OCI-LY7 (cell line): ENCODE results near the gene PCIF1. TPM values are rescaled to one million over a fixed set of nuclear protein-coding genes. Genes with fewer than 3 reads are reported as not detected.
"Not testable (repeated sequence)": the region's sequence is repeated elsewhere in the genome, so short reads cannot be mapped to it uniquely, and the experiment has no call there.

Experiments used
- BruUV-seq: library from RNA; stranded (reverse); fragments of 400-500 nt; replicated peaks from 2 replicates; lab custom pipeline; 2021; lab: Mats Ljungman, UMichigan
- CTCF ChIA-PET: fragments of 300-600 bp; sonication (Branson Sonifier 250); formaldehyde crosslinking; loops from one replicate; lab custom pipeline; 2022; ENCODE audit warnings: antibody characterized with exemption; ENCODE audit not compliant: unreplicated experiment; lab: Charles Lee
- POLR2A ChIA-PET: fragments of 300-600 bp; sonication (Branson Sonifier 250); formaldehyde crosslinking; loops from one replicate; lab custom pipeline; 2022; ENCODE audit warnings: antibody characterized with exemption; lab: Charles Lee
- DNase-seq: peaks from one replicate; pipeline ENCODE4 v3.0.0-alpha.2; 2015; ENCODE audit warnings: low spot score
- H2AFZ ChIP-seq: fragments of 200-600 bp; sonication (generic), shearing (Covaris generic); 2 replicates; pipeline ENCODE4 v1.6.1; 2014; ENCODE audit warnings: mild to moderate bottlenecking, antibody characterized with exemption, low read length, moderate library complexity
- H3K27ac ChIP-seq: fragments of 200-600 bp; sonication (generic); 2 replicates; pipeline ENCODE4 v1.5.1; 2014; ENCODE audit warnings: mixed run types, low read depth, mild to moderate bottlenecking, moderate library complexity, low read length, inconsistent platforms; ENCODE audit not compliant: poor library complexity, severe bottlenecking
- H3K36me3 ChIP-seq: fragments of 200-600 bp; sonication (generic); 2 replicates; pipeline ENCODE4 v1.6.1; 2014; ENCODE audit warnings: mild to moderate bottlenecking, antibody characterized with exemption, low read length, moderate library complexity, mixed read lengths; ENCODE audit not compliant: insufficient read depth
- H3K4me1 ChIP-seq: fragments of 200-600 bp; sonication (generic); 2 replicates; pipeline ENCODE4 v1.5.1; 2014; ENCODE audit warnings: mild to moderate bottlenecking, low read length; ENCODE audit not compliant: insufficient read depth, poor library complexity, severe bottlenecking
- H3K4me2 ChIP-seq: fragments of 200-600 bp; sonication (generic); 2 replicates; pipeline ENCODE4 v1.6.1; 2014; ENCODE audit warnings: mild to moderate bottlenecking, low read length
- H3K4me3 ChIP-seq: fragments of 200-600 bp; sonication (generic); 2 replicates; pipeline ENCODE4 v1.5.1; 2014; ENCODE audit warnings: mild to moderate bottlenecking, low read depth, low read length; ENCODE audit not compliant: poor library complexity, severe bottlenecking
- H3K79me2 ChIP-seq: fragments of 200-600 bp; sonication (generic); 2 replicates; pipeline ENCODE4 v1.6.1; 2016; ENCODE audit warnings: low read depth, mild to moderate bottlenecking, low read length, moderate library complexity, mixed read lengths; ENCODE audit not compliant: insufficient read depth
- H3K9me2 ChIP-seq: fragments of 200-600 bp; sonication (generic); 2 replicates; pipeline ENCODE4 v1.6.1; 2016; ENCODE audit warnings: mild to moderate bottlenecking, low read length, mixed read lengths; ENCODE audit not compliant: insufficient read depth
- H3K9me3 ChIP-seq: fragments of 200-600 bp; sonication (generic); 2 replicates; pipeline ENCODE4 v1.6.1; 2014; ENCODE audit warnings: mild to moderate bottlenecking, mixed run types, low read length, mixed read lengths
- H4K20me1 ChIP-seq: fragments of 200-600 bp; sonication (generic); 2 replicates; pipeline ENCODE4 v1.6.1; 2014; ENCODE audit warnings: mild to moderate bottlenecking, antibody characterized with exemption, low read length, moderate library complexity, mixed read lengths; ENCODE audit not compliant: insufficient read depth
- CTCF ChIP-seq: fragments of 200-600 bp; sonication (generic); conservative IDR thresholded peaks from 2 replicates; pipeline ENCODE4 v1.5.1; 2014; ENCODE audit warnings: mild to moderate bottlenecking, antibody characterized with exemption, low read length, moderate library complexity, mixed read lengths
- EZH2phosphoT487 ChIP-seq: fragments of 200-600 bp; sonication (generic); IDR thresholded peaks from 2 replicates; pipeline ENCODE4 v1.6.1; 2018; ENCODE audit warnings: low read depth, borderline replicate concordance, mild to moderate bottlenecking, mixed run types, antibody characterized with exemption, low read length, moderate library complexity, mixed read lengths
- intact Hi-C: fragments of 100-400 bp; cut with micrococcal nuclease; formaldehyde crosslinking; loops from one replicate; pipeline ENCODE4 v1.10.0; 2022; ENCODE audit not compliant: unreplicated experiment
- total RNA-seq, 2 experiments: library from RNA; depleted of rRNA in 1 of 2; stranded (reverse); fragments of >200 nt in 1 of 2; shearing (Covaris generic) in 1 of 2; gene quantifications; 2 replicates each; pipeline ENCODE4 v1.2.3, GENCODE V29; 2014 to 2022

Gene PCIF1
- total RNA-seq, 2 experiments from 2014 or later: 21.2 to 40.6 TPM

DNA sequence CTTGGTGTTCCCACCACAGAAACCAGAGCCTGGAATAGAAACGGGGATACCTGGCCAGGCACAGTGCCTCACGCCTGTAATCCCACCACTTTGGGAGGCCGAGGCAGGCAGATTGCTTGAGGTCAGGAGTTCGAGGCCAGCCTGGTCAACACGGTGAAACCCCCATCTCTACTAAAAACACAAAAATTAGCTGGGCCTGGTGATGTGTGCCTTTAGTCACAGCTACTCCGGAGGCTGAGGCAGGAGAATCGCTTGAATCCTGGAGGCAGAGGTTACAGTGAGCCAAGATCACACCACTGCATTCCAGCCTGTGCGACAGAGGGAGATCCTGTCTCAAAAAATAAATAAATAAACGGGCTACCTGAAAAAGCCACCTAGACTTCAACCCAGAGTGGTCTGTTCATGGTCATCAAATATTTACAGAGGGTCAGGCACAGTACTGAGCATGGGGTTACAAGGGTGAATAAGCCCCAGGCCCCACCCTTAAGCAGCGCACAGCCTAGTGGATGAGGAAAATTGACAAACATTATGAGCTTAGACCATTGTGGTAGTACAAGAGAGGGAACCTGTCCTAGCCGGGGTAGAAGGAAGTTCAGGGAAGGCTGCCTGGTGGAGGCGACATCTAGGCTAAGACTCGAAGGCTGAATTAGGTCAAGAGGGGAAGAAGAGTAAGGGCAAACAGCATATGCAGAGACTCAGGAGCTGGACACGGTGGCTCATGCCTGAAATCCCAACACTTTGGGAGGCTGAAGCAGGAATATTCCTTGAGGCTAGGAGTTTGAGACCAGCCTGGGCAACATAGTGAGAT, 7.2 kb upstream of the PCIF1 start:
- Histone ChIP-seq H3K4me2 (no peak overlapping the region), H3K79me2 (no peaks in the 10 kb centered on the region), H4K20me1 (no peaks in the 10 kb centered on the region), H3K4me3 (no peak overlapping the region), H3K27ac (no peak overlapping the region), H3K9me2 (no peaks in the 10 kb centered on the region), H3K9me3 (no peaks in the 10 kb centered on the region), H3K4me1 (no peaks in the 10 kb centered on the region), H3K36me3 (no peaks in the 10 kb centered on the region), H2AFZ (no peak overlapping the region)
- POLR2A ChIA-PET: interaction anchor here (0.9 to 1.4 kb wide), 2 partner anchors 9 to 26 kb away, joined by 3 to 5 read pairs; no protein-coding TSS in a partner anchor
- CTCF ChIA-PET: no interaction called here
- BruUV-seq: no TSS peak
- DNase-seq: no peak
- no peak for TF ChIP-seq CTCF
- no peak for TF ChIP-seq EZH2phosphoT487
- intact Hi-C loops: no loop called here

DNA sequence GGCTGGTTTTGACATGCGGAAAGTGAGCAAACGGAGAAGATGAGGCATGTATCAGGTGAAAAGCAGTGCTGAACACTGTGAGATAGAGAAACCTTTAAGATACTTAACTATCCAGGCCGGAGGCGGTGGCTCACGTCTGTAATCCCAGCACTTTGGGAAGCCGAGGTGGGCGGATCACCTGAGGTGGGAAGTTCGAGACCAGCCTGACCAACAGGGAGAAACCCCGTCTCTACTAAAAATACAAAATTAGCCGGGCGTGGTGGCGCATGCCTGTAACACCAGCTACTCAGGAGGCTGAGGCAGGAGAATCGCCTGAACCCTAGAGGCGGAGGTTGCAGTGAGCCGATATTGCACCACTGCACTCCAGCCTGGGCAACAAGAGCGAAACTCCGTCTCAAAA, 2.8 kb upstream of the PCIF1 start:
- CTCF ChIA-PET: interaction anchor here (0.6 kb wide), 2 partner anchors 118 to 252 kb away, joined by 3 to 4 read pairs; no protein-coding TSS in a partner anchor
- H3K4me2 ChIP-seq, H3K9me3 ChIP-seq, intact Hi-C loops, H3K4me1 ChIP-seq, BruUV-seq, H3K9me2 ChIP-seq, POLR2A ChIA-PET, H2AFZ ChIP-seq, DNase-seq, H3K4me3 ChIP-seq, H3K27ac ChIP-seq, H4K20me1 ChIP-seq, H3K36me3 ChIP-seq: not testable (repeated sequence)
- peaks cover 16% of the 10 kb centered on the region for H3K79me2 ChIP-seq

GRCh38 chr20:45933266-45934045, 1.0 kb upstream of the PCIF1 start:
- TF ChIP-seq EZH2phosphoT487 (no peak), CTCF (peak; percentile 70)
- POLR2A ChIA-PET: interaction anchor here (0.6 to 4.0 kb wide), 5 partner anchors 14 to 53 kb away, joined by 3 to 11 read pairs (median 4); partner anchors contain the start of genes CTSA, NEURL2 and ZSWIM1
- H3K79me2 ChIP-seq: peaks cover 23% of the 10 kb centered on the region
- peak overlapping the region; percentile 87 for H3K4me3 ChIP-seq
- CTCF ChIA-PET: interaction anchor here (1.6 kb wide), 1 partner anchor 37 kb away, joined by 7 read pairs; no protein-coding TSS in a partner anchor
- peaks cover 8% of the 10 kb centered on the region for H3K4me1 ChIP-seq
- H3K9me3 ChIP-seq: no peaks in the 10 kb centered on the region
- no peaks in the 10 kb centered on the region for H3K9me2 ChIP-seq
- H3K36me3 ChIP-seq: peaks cover 19% of the 10 kb centered on the region
- H2AFZ ChIP-seq: peak overlapping the region; percentile 69; the same call in 1 of the 2 replicates
- H3K4me2 ChIP-seq: peak overlapping the region; percentile 89
- TSS peak; percentile 82 for BruUV-seq
- peak overlapping the region; percentile 75 for H3K27ac ChIP-seq
- intact Hi-C loops: loop anchor here (2.0 kb wide), 2 partner anchors 23 to 77 kb away; partner anchors contain the start of genes ACOT8 and ZSWIM3
- H4K20me1 ChIP-seq: no peaks in the 10 kb centered on the region
- peak; percentile 86 for DNase-seq
